Glomerular visceral epithelial cell (primary cell): Measurements from ENCODE around the gene HIP1.
A peak's percentile ranks its signal among the peaks of the same experiment; 100 is the strongest.
"Not testable (repeated sequence)": the region's sequence is repeated elsewhere in the genome, so short reads cannot be mapped to it uniquely, and the experiment has no call there.

Experiments
- DNase-seq: peaks from one replicate; pipeline ENCODE4 v3.0.0-alpha.2; 2016; ENCODE audit errors: extremely low spot score

The HIP1 gene

DNA sequence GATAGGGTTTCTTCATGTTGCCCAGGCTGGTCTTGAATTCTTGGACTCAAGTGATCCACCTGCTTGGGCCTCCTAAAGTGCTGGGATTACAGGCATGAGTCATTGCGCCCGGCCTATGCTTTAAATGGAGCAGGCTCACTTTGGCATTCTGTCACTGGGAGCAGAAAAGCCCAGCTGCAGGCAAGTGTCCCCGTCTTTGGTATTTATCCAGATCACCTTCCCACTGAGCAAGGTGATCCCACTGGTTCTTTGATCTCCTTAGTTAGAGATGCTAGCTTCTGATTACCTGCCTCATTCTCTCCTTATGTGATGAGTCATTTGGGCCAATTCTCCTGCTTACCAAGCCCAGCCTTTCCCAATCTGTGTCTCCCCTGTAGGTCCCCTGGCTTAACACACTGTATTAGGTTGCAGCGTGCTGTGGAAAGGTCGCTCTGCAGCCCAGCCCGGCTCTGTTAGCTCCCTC is 207.4 kb downstream of the HIP1 start:
- peak; percentile 17 for DNase-seq

DNA sequence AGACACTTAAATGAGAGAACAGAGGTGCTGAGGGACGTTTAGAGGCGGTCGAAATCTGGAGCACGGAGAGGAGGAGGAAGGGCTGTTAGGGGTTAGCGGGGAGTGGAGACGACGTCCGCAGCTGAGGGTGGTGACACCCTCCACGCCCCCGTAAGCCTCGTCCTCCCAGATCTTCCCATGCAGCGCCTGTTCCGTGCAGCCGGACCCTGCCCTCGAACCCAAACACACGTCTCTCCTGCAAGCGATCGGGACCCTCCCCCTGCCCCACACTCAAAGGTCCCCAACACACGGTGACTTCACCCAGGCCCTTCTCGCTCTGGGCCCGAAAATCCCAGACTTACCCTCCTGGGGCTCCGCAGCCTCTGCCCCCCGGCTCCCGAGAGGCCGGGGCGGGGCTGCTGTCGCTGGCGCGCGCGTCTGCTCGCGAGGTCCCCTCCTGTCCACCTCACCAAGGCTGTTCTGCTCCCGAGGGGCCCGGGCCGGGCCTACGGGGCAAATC is 211.5 kb downstream of the HIP1 start:
- not testable (repeated sequence) for DNase-seq

DNA sequence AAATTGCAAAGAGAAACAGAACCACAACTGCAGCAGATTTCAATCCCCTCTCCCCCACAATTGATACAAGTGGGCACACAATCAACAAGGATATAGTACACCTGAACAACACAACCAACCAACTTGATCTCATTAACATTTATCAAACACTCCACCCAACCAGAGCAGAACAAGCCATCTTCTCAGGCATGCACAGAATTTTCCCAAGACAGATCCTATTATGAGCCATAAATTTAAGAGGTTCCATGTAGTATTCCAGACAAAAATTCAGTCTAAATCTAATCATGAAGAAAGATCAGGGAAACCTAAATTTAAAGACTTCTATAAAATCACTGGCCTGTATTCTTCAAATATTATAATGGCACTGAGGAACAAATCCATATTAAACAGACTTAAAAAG is 217.0 kb downstream of the HIP1 start:
- DNase-seq: not testable (repeated sequence)

DNA sequence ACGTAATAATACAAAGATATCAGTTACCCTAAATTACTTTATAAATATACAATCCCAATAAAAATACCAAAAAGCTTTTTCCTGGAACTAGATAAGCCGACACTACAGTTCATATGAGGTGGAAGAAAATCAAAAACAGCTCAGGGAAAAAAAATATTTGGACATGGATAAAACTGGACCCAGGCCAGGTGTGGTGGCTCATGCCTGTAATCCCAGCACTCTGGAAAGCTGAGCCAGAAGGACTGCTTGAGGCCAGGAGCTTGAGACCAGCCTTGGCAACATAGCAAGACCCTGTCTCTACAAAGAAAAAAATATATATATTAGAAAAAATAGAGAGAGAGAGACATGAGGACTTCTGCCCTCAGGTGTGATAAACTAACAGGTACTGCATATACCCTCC is 219.9 kb downstream of the HIP1 start:
- not testable (repeated sequence) for DNase-seq

DNA sequence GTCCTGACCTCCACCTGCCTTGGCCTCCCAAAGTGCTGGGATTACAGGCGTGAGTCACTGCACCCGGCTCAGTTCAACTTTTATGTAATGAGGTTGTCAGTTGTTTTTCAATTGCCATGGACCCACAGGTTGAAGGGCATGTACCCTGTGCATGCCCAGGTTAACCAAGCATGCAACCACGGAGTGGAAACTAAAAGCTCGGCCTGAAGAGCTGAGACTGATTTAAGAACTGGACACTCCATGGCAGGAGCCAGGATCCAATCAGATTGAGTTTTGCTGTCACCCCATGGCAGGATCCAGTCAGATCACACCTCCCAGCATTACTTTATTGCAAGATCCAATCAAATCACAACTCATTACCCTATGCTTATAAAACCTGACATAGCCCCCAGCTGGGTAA is 229.7 kb downstream of the HIP1 start:
- DNase-seq: not testable (repeated sequence)

DNA sequence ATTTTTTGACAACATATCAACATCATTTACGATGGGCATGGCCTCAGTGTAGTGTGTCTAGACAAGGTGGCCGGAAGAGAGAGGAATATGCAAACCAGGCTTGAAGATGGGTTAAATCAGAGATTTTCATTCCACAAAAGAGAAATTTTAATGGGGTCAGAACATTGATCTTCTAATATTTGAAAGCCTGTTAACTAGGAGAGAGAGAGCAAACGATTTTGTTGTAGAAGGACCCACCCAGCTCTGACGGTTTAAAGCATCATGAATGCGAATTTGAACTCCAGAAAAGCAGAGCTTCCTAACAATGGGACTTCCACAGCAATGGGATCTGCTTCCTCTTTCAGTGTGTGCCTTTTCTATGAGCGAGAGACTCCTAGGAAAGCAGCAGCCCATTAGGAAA is 246.7 kb downstream of the HIP1 start, which contains the start of gene SPDYE5:
Gene SPDYE5 (plus strand): TSS at position 301 of the 400 bp plus-strand sequence. CDS start 1,728 bp downstream, outside the sequence.
- not testable (repeated sequence) for DNase-seq

DNA sequence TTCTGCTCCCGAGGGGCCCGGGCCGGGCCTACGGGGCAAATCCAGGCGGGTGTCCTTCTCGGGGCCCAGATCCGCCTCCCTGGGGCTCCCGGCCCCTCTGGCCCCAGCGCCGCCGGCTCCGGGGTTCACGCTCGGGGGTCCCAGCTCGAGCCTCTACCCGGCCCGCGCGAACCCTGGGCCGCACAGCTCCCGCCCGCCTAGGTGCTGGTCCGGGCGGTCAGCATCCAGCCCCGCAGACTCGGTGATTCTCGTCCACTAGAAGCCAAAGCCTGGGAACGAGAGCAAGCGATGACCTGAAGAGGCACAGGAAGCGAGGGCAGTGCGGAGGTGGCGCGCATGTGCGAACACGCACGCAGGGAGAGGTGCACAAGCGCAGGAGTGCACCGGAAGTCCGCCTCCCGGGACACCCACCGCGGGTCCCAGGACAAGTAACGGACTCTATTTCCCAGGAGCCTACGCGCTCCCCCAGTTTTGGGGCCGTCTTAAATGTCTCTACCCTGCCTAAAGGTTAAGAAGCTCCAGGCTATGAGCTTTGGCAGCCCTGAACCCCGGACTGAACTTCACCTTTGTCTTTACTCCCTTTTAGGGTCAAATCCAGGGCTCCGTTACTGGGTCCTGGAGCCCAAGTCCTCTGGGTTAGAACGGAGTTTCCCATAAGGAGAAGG is 252.6 kb downstream of the HIP1 start, which contains the start of gene POM121C:
Gene POM121C (minus strand): TSS at position 321 of the 665 bp plus-strand sequence. CDS start 44,803 bp downstream, outside the sequence.
- peak; percentile 90 for DNase-seq

DNA sequence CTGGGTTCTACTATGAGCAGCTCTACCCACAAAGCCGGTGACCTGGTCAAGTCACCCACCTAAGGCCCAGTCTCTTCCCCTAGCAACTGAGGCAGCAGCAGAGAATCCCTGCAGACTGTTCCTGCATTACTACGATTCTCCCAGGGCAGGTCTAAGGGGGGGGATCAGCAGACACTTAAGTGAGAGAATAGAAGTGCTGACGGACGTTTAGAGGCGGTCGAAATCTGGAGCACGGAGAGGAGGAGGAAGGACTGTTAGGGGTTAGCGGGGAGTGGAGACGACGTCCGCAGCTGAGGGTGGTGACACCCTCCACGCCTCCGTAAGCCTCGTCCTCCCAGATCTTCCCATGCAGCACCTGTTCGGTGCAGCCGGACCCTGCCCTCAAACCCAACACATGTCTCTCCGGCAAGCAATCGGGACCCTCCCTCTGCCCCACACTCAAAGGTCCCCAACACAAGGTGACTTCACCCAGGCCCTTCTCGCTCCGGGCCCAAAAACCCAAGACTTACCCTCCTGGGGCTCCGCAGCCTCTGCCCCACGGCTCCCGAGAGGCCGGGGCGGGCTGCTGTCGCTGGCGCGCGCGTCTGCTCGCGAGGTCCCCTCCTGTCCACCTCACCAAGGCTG is 253.3 kb downstream of the HIP1 start:
- DNase-seq: peak; percentile 8
